WI38 (cell line): ENCODE results near the gene CSTPP1.

Experiments used
- H3K4me3 ChIP-seq: 2 replicates; pipeline ENCODE4 v1.5.1; 2011; ENCODE audit warnings: low read depth, mild to moderate bottlenecking, control low read depth, low read length
- CTCF ChIP-seq: IDR thresholded peaks from 2 replicates; pipeline ENCODE4 v1.5.1; 2012; ENCODE audit warnings: low read depth, mild to moderate bottlenecking, control low read depth, low read length

CSTPP1 gene

DNA sequence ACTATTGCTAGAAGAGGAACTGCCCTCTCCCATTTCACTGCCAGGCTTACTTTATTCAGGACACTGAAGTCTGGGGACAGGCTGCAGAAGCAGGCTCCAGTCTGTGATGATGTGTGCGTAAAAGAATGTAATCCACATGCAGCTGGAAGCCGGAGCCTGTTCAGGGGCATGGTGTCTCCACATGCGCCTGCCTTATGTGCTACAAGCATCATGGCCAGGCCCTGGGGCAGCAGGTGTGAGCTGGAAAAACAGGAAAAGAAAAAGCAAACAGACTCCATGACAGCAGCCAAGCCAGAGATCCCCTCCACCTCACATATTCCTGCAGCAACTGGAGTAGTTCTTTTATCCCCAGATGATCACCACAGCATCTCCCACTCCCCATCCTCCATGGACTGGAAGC is 206.8 kb downstream of the CSTPP1 start:
- TF ChIP-seq CTCF, result no peak
- H3K4me3 ChIP-seq, result no peak overlapping the region

DNA sequence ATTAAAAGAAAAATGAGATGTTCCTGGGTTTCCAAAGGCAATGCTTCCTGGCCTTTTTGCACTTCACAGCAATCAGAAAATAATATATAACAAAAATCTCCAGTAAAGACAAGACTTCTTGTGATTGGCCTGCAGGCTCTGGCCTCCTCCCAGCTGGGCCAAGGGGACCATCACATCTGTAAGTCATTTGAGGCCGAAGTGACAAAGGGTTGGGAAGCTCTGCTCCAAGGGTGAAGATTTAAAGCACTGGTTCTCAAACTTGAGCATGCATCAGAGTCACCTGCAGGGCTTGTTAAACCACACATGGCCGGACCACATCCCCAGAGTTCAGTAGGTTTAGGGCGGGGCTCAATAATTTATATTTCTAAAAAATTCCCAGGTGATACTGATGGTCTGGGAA is 208.0 kb downstream of the CSTPP1 start:
- no peak overlapping the region for H3K4me3 ChIP-seq
- no peak for TF ChIP-seq CTCF

GRCh38 chr11:47147250-47147649 is 210.7 kb downstream of the CSTPP1 start:
- no peak for TF ChIP-seq CTCF
- H3K4me3 ChIP-seq, result no peak overlapping the region

GRCh38 chr11:47147681-47148080 is 211.1 kb downstream of the CSTPP1 start:
- no peak for TF ChIP-seq CTCF
- H3K4me3 ChIP-seq, result no peak overlapping the region

GRCh38 chr11:47148270-47148669 is 211.7 kb downstream of the CSTPP1 start:
- TF ChIP-seq CTCF, result no peak

DNA sequence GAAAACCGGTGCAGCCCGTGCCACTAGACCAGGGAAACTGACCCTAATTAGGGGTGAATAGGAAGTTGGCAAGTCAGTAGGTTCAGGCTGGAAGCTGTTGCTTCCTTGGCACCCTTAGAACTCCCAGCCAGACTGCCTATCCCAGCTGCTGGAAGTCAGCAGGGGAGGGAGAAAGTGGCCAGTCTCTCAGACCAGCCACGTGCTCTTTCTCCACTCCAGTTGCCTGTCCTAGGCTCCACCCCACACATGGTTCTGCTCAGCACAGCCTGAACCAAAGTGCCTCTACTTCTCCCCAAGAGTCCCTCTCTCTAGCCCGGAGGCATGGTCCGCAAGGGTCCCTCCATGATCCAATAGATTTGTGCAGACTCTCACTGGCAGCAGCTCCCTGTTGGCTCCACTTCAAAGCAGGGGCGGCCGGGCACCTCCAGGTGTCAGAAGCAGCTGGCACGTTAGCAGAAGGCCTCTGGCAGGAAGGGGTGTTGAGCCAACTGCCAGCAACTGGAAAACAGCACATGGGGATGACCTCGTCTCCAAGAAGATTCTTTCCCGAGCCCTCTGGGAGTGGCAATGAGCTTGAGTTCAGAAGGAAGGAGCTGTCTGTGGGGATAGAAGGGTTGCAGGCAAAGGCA is 212.5 kb downstream of the CSTPP1 start:
- no peak for TF ChIP-seq CTCF
- H3K4me3 ChIP-seq, result no peak overlapping the region

More at GRCh38 chr11:47148270-47148669, 211.7 kb downstream of the CSTPP1 start:
- H3K4me3 ChIP-seq, result no peak overlapping the region

GRCh38 chr11:47149782-47150181 is 213.2 kb downstream of the CSTPP1 start:
- TF ChIP-seq CTCF, result no peak
- no peak overlapping the region for H3K4me3 ChIP-seq
